ENCODE data around the gene KLHL30.

KLHL30 gene

DNA sequence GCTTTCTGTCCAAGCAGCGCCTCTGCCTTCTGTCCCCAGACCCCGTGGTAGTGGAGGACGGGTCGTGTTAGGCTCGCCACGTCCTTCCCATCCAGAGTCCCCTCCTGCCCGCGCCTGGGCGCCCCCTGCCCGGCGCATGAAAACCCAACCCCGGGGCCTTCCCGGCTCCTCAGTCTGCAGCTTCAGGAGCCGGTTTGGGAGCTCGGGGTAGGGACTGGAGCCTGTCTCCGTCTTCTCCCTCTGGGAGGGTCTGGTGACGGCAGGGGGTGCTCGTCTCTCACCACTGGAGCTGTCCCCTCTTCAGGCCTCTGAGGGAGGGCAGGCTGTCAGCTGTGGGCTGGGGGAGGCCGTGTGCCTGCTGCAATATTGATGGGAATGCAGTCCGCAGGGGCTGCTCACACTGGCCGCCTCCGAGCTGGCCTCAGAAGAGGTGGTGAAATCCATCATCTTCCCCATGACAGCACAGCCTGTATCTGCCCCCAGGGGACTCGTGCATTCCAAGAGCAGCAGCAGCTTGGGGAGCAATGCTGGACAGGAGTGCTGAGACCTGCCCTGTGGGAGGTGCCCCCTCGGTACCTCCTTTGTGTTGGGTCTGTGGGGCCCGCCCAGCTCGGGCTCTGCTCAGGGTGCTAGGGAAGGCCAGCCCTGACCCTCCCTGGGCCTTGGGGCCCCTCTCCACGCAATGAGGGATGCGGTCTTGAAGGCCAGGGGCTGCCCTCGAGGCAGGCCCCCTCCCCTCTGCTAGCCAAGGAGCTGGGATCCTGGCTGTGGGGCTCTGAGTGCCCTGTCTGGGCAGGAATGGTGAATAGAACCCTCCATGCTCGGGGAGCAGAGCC, 17.8 kb upstream of the KLHL30 start:
- ATAC-seq (no peak), DNase-seq (no peak)

DNA sequence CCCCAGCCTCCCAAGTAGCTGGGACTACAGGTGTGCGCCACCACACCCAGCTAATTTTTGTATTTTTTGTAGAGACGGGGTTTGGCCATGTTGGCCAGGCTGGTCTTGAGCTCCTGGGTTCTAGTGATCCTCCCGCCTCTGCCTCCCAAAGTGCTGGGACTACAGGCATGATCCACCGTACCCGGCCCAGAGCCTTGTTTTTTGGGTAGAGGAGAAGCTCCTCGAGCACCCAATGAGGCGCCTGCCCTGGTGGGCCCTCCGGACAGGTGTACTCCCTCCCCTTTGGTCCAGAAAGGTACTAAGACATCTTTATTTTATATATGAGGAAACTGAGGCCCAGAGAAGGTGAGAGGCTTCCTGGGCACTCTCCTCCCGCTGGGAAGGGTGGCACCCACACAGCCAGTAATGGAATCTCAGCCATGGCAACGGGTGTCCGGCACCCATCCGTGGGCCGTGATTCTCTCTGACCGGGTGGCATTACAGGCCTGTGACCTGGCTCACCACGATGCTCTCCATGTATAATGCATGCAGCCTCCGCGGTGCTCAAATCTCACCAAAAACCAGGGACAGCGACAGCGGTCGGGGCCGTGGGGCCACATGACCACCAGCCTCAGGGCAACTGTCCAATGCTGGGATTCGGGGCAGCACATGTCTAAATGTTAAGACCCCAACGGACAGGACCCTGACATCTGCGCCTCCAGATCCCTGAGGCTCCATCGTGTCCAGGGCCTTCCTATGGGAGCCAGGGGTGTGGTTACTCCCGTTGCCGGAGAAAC, 16.8 kb upstream of the KLHL30 start:
- DNase-seq (no peak), ATAC-seq (no peak)

DNA sequence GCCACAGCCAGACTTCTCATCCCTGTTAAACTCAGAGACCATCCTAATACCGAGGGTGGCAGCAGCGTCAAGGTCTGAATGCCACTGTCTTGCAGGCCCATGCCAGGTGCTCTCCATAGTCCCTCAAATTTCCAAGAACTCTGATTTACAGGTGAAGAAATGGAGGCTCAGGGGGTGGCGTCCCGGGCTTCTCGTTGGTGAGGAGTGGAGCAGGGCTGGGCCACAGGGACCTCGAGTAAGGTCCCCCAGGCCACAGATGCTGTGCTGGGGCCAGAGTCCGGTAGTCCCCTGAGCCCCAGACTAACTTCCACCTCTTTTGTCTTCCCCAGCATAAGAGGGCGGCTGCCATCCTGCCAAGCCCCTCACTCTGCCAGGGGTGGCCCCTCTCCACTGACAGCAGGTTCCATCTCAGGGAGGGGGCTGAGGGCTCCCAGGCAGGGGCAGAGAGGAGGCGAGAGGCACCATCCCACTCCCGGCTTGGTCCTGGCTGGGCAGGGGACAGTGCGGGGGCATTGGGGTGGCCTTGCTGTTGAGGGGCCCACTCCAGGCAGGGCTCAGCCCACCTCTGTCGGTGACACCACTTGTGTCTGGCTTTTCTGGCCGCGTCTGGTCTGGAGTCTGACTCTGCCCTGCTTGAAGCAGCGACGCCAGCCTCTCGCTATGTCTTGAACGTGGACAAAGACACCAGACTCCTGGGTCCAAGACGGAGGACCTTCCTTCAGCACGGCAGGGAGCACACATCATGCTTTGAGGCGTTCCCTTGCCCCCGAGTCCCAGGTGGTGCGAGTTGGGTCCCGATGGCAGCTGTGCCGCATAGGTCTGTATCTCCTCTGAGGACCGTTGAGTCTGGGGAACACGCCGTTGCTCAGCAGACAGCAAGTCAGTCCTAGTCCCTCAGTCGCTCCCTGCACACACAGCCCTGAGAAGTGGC, 15.9 kb upstream of the KLHL30 start:
- DNase-seq (no peak), ATAC-seq (no peak)

DNA sequence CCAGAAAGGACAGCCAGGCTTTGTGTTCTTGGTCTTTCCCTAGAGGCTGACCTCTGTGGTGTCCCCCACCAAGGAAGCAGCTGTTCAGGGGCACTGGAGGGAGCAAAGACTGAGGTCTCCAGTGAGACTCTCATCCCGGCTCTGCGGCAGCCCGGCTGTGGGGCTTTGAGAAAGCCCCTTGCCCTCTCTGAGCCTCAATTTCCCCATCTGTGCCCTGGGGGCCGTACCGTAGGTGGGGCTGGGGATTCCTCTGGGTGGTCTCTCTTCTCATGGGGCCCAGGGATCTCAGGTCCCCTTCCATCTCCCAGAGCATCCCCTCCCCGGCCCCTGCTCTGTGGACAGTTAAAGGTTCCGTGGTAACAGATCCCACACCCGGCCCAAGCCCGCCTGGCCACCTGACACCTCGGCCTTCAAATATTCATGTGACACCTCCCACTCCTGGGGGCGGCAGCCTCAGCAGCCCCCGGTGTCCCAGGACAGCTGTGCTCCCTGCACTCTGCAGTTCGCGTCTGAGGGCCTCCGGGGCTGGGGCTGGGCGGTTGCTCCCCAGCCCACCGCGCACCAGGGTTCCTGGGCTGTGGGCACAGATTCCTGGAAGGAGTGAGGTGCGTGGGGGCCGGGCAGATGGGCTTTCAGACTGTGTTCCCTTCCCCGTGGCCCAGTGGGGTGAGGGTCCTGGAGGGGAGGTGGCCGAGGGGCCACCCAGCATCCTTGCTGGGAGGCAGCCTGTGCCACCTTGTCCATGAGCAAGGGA, 15.1 kb upstream of the KLHL30 start:
- DNase-seq (no peak), ATAC-seq (no peak)

DNA sequence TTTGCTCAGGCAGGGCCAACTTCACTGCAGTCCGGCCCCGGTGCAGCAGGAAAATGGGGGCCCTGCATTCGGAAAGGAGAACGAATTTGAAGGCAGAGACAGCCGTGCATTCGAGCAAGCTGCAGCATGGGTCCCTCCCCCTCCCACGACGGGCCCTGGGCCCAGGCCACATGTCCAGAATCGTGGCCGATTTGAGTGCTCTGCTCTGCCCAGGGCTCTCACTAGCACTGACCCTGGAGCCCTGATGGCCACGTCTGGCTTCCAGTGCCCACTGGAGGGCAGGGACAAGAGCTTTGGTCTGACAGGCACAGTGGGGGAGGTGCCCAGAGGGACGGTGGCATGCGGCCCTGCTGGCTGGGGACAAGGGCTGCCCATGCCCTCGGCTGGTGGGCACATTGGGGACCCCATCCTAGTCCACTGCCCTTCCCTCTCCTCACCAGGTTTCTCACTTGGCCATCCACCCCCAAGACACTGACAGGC, 14.4 kb upstream of the KLHL30 start:
- DNase-seq (no peak), ATAC-seq (no peak)

DNA sequence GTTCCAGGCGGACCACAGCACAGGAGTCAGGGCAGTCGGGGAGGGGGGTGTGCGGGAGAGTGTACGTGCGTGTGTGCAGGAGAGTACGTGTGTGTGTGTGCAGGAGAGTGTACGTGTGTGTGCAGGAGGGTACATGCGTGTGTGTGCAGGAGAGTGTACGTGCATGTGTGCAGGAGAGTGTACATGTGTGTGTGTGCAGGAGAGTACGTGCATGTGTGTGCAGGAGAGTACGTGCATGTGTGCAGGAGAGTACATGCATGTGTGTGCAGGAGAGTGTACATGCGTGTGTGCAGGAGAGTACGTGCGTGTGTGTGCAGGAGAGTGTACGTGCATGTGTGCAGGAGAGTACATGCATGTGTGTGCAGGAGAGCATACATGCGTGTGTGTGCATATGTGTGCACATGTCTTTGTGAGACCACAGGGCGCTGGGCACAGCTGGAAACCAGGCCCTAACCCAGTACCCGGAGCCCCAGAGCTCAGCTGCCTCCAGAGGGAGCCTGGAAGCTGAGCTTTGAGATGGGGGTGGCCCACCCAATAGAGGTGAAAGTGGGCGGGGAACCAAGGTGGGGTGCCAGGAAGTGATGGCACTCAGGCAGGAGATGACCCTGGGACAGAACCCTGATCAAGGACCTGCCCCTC, 13.9 kb upstream of the KLHL30 start:
- DNase-seq (no peak), ATAC-seq (no peak)

DNA sequence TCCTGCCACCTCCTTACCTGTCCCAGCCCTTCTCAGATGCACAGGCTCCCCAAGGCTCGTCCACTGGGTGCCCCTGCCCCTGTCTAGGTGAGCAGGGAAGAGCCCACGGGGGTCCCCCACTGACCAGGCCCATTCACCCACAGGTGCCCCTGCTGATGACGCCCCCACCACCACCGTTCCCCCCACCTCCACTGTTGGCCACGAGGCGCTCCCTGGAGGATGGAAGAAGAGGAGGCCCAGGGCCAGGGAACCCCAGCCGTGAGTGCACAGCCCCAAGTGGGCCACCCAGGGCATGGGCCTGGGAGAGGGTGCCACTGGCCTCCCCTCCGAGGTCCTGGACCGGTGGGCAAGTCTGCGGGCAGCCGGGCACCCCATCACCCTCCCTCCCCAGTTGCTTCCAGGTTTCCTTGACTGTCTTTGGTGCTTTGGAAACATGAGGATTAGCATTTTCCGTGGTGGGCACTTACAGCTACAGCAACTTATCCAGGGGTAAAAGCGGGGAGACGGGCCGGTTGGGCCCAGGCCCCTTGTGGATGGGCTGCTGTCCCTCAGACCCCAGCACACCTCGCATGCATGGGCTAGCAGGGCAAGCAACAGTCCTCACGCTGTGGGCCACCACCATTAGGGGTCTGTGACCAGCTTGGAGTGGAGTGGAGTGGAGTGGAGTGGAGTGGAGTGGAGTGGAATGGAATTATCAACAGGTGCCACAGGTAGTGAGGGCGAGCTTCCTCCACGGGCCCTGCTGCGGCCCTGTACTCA, 13.2 kb upstream of the KLHL30 start:
- no peak for ATAC-seq
- no peak for DNase-seq

DNA sequence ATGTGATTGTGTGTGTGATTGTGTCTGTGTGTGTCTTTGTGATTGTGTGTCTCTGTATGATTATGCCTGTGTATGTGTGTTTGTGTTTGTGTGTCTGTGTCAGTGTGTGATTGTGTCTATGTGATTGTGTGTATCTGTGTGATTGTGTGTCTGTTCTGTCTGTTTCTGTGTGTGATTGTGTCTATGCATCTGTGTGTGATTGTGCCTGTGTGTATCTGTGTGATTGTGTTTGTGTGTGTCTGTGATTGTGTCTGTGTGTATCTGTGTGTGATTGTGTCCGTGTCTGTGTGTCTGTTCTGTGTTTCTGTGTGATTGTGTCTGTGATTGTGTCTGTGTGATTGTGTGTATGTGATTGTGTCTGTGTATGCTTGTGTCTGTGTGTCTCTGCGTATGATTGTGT, 12.1 kb upstream of the KLHL30 start:
- ATAC-seq (no peak), DNase-seq (no peak)

DNA sequence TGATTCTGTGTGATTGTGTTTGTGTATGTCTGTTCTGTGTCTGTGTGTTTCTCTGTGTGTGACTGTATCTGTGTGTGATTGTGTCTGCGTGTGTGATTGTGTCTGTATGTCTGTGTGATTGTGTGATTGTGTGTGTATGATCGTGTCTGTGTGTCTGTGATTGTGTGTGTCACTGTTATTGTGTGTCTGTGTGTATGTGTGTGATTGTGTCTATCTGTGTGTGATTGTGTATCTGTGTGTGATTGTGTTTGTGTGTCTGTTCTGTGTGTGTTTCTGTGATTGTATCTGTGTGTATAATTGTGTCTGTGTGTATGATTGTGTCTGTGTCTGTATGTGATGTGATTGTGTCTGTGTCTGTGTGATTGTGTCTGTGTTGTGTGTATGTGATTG, 11.7 kb upstream of the KLHL30 start:
- no peak for ATAC-seq
- DNase-seq, result no peak

DNA sequence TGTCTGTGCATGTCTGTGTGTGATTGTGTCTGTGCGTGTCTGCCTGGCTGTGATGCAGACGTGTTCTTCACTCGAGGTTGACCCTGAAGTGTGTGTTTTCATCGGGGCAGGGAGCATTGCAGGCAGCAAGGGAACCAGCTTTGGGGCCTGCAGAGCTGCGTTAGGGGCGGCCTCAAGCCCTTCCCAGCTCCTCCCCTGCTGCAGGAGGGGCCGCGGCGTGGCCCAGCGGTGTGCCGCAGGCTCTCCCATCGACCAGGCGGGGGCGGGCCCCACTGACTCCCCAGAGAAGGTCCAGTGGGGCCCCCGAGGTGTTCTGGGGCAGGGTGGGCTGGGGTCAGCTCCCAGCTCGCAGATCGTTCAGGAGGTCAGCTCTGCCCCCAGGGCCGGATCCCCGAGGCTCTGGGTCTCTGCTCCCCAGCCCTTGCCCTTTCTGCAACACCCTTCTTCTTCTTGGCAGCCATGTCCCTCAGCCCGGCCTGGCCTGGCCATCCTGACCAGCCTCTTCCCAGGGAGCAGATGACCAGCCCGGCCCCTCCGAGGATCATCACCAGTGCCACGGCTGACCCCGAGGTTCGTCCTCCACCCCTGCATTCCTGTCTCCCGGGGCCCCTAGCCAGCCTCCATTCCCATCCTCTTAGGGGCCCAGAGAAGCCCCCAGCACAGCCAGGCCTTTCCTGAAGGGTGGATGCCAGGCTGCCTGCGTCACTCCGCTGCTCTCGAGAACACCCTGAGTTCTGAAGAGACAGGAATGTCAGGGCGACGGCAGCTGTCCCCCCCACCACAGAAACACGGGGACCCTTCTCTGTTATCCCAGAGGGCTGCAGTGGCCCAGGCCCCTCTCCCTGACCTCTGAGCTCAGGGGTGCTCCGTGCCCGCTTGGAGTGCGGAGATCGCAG, 11.1 kb upstream of the KLHL30 start:
- peak; percentile 29 for DNase-seq
- ATAC-seq, result peak; percentile 38

DNA sequence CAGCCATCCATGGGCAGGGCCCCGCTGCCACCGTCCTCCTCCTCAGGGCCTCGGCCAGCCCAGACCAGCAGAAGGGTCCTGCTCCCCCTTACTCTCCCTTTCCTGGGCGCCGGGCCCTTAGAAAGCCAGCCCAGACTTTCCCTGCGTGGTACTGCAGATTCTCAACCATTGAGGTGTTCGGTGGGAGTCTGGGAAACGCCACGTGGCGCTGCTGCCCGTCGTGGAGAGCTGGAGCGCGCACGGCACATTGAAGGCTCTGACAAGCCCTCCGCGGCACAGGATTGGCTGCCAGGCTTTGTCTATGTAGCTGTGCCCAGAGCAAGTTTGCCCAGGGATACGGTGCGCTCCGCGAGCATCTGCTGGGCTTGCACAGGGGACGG, 10.4 kb upstream of the KLHL30 start:
- no peak for ATAC-seq
- no peak for DNase-seq

DNA sequence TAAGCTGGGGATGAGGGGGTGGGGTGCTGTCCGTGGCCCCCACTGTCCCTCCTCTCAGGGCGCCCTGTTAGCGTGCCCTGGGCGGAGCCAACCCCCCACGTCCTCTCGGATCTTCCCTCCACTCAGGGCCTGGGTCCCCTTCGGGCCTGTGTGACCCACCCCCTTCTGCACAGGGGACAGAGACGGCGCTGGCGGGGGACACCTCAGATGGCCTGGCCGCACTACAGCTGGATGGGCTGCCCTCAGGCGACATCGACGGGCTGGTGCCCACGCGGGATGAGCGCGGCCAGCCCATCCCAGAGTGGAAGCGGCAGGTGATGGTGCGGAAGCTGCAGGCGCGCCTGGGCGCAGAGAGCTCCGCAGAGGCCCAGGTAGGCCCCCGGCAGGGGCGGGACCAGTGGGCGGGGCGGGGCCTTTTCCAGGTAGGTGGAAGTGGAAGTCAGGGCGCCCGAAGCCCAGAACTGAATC, 9.9 kb upstream of the KLHL30 start:
- DNase-seq (no peak), ATAC-seq (no peak)

DNA sequence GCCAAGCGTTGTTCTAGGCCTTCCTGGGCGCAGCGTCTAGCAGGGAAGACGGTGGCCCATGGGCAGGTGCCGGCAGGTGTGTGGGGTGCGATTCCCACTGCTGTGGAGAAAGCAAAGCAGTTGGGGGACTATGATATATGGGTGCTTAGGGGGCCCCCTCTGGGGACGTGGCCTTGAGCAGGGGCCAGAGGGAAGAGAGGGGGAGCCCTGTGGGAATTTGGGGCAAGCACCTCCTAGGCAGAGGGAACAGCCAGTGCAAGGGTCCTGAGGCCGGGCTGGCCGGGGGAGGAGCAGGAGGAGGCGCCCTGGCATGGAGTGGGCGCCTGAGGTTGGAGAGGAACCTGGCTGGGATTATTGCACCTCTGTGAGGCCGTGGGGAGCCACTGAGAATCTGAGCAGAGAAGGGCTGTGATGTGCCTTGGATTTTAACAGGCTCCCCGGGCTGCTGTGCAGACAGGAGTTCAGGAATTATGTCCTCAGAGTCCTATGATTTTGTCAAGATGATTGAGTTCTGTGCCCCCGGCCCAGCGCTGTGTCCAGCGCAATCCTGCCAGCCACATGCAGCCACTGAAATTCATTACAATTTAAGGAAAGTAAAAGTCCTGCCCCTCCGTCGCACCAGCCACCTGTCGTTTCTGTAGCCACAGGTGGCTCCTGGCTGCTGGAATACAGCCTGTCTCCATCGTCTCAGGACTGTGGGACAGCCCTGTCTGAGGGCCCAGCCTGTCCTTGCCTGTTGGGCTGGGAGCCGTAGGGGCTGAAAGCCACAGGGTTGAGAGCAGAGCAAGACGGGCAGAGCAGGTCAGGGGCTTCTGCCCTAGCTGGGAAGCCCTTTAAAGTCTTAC, 9.1 kb upstream of the KLHL30 start:
- ATAC-seq (no peak), DNase-seq (no peak)

DNA sequence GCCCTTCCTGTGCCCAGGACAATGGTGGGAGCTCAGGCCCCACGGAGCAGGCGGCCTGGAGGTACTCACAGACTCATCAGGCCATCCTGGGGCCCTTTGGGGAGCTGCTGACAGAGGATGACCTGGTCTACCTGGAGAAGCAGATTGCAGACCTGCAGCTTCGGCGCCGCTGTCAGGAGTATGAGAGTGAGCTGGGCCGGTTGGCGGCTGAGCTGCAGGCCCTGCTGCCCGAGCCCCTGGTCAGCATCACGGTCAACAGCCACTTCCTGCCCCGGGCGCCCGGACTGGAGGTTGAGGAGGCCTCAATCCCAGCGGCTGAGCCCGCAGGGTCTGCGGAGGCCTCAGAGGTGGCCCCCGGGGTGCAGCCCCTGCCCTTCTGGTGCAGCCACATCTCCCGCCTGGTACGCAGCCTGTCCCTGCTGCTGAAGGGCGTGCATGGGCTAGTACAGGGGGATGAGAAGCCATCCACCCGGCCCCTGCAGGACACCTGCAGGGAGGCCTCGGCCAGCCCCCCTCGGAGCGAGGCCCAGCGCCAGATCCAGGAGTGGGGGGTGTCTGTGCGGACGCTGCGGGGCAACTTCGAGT, 8.3 kb upstream of the KLHL30 start:
- ATAC-seq (no peak), DNase-seq (no peak)

DNA sequence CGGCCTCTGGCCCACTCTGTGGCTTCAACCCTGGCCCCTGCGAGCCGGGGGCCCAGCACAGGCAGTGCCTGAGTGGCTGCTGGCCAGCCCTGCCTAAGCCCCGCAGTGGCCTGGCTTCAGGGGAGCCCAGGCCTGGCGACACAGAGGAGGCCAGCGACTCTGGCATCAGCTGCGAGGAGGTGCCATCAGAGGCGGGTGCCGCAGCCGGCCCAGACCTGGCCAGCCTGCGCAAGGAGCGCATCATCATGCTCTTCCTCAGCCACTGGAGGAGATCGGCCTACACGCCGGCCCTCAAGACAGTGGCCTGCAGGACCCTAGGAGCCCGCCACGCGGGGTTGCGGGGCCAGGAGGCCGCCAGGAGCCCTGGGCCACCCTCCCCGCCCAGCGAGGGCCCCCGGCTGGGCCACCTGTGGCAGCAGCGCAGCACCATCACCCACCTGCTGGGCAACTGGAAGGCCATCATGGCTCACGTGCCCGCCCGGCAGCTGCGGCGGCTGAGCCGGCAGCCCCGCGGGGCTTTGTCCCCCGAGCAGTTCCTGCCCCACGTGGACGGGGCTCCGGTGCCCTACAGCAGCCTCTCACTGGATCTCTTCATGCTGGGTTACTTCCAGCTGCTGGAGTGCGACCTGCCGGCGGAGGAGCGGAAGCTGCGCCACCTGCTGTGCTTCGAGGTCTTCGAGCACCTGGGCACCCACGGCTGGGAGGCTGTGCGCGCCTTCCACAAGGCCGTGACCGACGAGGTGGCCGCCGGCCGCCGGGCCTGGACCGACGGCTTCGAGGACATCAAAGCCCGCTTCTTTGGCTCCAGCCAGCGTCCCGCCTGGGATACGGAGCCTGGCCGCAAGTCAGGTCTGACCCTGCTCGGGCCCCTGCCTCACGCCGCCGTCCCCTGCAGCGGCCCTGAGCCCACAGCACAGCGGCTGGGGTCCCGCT, 7.5 kb upstream of the KLHL30 start:
- DNase-seq, result no peak
- no peak for ATAC-seq

DNA sequence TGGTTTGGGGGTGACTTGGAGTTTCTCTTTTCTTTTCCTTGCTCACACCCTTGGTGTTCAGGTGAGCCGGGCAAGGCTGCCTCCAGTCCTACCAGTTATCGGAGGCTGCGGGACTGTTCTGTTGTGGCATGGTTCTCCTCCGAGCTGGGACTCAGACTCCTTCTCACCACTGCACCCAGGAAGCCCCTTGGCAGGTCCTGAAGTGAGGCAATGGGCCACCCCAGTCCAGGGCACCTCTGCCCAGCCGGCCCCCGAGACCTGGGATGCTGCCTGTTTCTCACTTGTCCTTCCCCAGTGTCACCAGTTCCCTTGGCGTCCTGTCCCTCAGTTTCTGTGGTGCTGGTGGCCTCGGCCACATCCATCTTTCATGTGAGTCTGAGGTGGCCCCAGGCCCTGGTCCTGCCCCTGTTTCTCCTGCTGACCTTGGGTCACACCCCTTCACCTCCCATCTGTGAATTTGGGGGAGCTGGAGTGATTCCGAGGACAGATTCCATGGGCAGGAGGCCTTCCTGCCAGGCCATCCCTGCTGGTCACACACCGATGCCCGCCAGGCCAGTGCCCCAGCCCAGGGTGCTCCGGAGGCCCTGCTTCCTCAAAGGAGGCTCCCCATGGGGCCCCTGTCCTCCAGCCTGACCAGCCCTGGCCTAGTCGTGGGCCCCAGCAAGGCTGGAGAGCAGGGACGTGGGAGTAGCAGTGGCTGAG, 6.6 kb upstream of the KLHL30 start:
- DNase-seq (no peak), ATAC-seq (no peak)
